Measurements from ENCODE around the gene NME8.

- TF ChIP-seq, protein P1, sequence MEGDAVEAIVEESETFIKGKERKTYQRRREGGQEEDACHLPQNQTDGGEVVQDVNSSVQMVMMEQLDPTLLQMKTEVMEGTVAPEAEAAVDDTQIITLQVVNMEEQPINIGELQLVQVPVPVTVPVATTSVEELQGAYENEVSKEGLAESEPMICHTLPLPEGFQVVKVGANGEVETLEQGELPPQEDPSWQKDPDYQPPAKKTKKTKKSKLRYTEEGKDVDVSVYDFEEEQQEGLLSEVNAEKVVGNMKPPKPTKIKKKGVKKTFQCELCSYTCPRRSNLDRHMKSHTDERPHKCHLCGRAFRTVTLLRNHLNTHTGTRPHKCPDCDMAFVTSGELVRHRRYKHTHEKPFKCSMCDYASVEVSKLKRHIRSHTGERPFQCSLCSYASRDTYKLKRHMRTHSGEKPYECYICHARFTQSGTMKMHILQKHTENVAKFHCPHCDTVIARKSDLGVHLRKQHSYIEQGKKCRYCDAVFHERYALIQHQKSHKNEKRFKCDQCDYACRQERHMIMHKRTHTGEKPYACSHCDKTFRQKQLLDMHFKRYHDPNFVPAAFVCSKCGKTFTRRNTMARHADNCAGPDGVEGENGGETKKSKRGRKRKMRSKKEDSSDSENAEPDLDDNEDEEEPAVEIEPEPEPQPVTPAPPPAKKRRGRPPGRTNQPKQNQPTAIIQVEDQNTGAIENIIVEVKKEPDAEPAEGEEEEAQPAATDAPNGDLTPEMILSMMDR (IDR thresholded peaks at IDR 0.05) = no peak
- TF ChIP-seq POLR2A (IDR thresholded peaks at IDR 0.05) = no peak
These were observed 76.2 kb downstream of the NME8 start for GRCh38 chr7:37924491-37925041.
